Renal cortical epithelial cell (primary cell): ENCODE results near the gene MKNK2. TPM values are rescaled to one million over a fixed set of nuclear protein-coding genes. Genes with fewer than 3 reads are reported as not detected.

Experiments used
- DNase-seq: peaks from one replicate; pipeline ENCODE4 v3.0.0-alpha.2; 2011; ENCODE audit warnings: low read depth
- total RNA-seq: library from RNA; depleted of rRNA; stranded (reverse); fragments of >200 nt; gene quantifications from 2 replicates; pipeline ENCODE4 v1.2.3, GENCODE V29; 2014

MKNK2 gene
- total RNA-seq, 1 donor from 2014 or later, result 193 TPM

- DNase-seq, result no peak
Observed at GRCh38 chr19:2080336-2080988, 29.4 kb upstream of the MKNK2 start.

- DNase-seq, result no peak
Observed at GRCh38 chr19:2079865-2080301, 28.8 kb upstream of the MKNK2 start.

GRCh38 chr19:2079076-2079864, 28.2 kb upstream of the MKNK2 start:
- no peak for DNase-seq

- DNase-seq, result no peak
Observed at GRCh38 chr19:2077833-2078619, 27.0 kb upstream of the MKNK2 start.

GRCh38 chr19:2077398-2077797, 26.4 kb upstream of the MKNK2 start:
- DNase-seq, result no peak

- DNase-seq, result no peak
Observed at GRCh38 chr19:2076526-2076944, 25.5 kb upstream of the MKNK2 start.

- no peak for DNase-seq
Observed at GRCh38 chr19:2072757-2073551, 21.9 kb upstream of the MKNK2 start.

GRCh38 chr19:2070986-2071673, 20.1 kb upstream of the MKNK2 start:
- no peak for DNase-seq

GRCh38 chr19:2070436-2070827, 19.4 kb upstream of the MKNK2 start:
- no peak for DNase-seq

GRCh38 chr19:2064788-2065524, 13.9 kb upstream of the MKNK2 start:
- no peak for DNase-seq

GRCh38 chr19:2064395-2064787, 13.3 kb upstream of the MKNK2 start:
- DNase-seq, result no peak

GRCh38 chr19:2063824-2064223, 12.8 kb upstream of the MKNK2 start:
- DNase-seq, result no peak

GRCh38 chr19:2062770-2063169, 11.7 kb upstream of the MKNK2 start:
- no peak for DNase-seq

GRCh38 chr19:2062389-2062729, 11.3 kb upstream of the MKNK2 start:
- DNase-seq, result no peak

GRCh38 chr19:2061495-2062388, 10.7 kb upstream of the MKNK2 start:
- peak; percentile 91 for DNase-seq

- peak; percentile 90 for DNase-seq
Observed at GRCh38 chr19:2060884-2061494, 9.9 kb upstream of the MKNK2 start.

GRCh38 chr19:2059422-2060201, 8.6 kb upstream of the MKNK2 start:
- peak; percentile 75 for DNase-seq
